ENCODE data around the gene NYNRIN.

NYNRIN gene

DNA sequence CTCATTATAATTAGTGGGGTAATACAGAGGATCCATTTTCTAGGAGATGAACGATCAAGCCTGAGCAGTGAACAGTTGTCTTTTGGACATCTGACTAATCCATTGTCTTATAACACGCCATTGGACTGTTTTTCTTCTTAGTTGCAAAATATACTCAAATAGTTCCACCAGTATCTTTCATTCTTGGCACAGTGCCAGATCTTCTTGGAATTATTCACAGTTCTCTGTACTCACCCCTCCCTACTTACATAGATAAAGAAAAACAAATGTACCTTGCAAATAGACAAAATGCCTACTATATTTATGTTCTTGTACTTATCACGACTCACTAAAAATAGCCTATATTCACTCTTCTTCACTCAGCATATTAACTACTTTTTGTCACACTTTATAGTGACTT lies 26.9 kb downstream of the NYNRIN start:
- TF ChIP-seq, protein P1, sequence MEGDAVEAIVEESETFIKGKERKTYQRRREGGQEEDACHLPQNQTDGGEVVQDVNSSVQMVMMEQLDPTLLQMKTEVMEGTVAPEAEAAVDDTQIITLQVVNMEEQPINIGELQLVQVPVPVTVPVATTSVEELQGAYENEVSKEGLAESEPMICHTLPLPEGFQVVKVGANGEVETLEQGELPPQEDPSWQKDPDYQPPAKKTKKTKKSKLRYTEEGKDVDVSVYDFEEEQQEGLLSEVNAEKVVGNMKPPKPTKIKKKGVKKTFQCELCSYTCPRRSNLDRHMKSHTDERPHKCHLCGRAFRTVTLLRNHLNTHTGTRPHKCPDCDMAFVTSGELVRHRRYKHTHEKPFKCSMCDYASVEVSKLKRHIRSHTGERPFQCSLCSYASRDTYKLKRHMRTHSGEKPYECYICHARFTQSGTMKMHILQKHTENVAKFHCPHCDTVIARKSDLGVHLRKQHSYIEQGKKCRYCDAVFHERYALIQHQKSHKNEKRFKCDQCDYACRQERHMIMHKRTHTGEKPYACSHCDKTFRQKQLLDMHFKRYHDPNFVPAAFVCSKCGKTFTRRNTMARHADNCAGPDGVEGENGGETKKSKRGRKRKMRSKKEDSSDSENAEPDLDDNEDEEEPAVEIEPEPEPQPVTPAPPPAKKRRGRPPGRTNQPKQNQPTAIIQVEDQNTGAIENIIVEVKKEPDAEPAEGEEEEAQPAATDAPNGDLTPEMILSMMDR (conservative IDR thresholded peaks at IDR 0.05; ENCODE audit: low read depth, low read length): no peak
- H3K4me3 ChIP-seq (ENCODE audit: low read length): no peak overlapping the region
- DNase-seq (ENCODE audit: low read depth): no peak

DNA sequence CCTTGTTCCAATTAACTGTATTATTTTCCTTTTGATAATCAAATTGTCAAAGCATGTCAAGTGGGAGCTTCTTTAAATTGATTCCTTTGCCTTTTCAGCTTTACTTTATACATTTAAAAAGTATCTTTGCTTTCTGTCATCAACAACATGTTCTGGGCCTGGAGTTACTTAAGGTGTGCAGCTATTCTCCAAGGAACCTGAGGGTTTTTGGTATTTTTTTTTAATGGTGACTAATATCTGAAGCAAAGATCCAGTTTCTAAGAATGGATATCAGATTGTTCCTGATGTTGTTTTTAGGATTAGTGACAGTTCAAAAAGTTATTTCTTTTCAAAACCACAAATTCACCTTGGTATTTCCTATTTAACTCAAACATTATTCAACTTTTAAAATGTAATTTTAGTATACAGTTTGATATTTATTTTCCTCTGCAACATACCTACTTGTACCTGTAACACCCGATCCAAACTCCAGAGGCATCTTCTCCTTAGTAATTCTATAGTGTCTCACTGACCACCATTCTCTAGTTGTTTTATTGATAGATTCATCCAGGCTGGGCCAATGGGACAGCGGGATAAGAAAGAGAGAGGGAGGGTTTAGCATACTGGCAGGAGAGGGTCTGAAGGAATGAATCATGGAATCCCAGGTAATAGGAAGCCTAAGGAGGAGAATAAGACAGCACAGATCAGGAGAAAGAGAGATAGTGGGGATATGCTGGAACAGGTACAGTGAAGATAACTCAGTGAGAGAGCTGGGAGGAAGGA lies 27.5 kb downstream of the NYNRIN start:
- TF ChIP-seq, protein P1 (conservative IDR thresholded peaks at IDR 0.05; ENCODE audit: low read depth, low read length): no peak

DNA sequence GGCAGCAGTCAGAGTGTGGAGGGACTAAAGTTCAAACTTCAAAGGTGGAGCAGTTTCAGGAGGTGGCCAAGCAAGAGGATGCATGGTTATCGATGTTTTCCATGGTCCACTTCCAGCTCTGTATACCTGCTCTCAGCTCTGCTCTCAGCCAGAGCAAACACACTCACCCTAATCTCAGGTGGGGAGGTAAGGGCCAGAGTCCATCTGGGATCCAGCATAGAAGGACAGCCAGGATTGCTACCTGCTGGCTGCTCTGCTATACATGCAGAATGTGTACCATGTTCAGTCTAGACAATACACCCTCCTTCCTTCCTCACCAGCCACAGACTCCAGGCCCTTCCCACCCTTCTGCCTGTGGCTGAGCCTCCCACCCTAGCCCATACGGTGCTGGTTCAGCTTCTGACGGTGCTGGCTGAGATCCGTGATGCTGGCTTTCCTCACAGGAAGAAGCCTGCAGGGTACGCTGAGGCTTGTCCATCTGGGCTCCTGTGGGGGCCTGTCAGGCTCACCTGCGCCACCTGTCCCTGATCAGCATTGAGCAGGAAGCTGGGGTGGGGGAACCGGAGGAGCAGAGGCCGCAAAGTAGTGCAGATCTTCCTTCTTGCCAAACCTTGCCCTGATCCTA lies 28.2 kb downstream of the NYNRIN start:
- TF ChIP-seq, protein P1 (conservative IDR thresholded peaks at IDR 0.05; ENCODE audit: low read depth, low read length): no peak
- no peak overlapping the region for H3K4me3 ChIP-seq (ENCODE audit: low read length)
- DNase-seq (ENCODE audit: low read depth): no peak

More for the DNA sequence above, 27.5 kb downstream of the NYNRIN start:
- no peak overlapping the region for H3K4me3 ChIP-seq (ENCODE audit: low read length)
- no peak for DNase-seq (ENCODE audit: low read depth)

DNA sequence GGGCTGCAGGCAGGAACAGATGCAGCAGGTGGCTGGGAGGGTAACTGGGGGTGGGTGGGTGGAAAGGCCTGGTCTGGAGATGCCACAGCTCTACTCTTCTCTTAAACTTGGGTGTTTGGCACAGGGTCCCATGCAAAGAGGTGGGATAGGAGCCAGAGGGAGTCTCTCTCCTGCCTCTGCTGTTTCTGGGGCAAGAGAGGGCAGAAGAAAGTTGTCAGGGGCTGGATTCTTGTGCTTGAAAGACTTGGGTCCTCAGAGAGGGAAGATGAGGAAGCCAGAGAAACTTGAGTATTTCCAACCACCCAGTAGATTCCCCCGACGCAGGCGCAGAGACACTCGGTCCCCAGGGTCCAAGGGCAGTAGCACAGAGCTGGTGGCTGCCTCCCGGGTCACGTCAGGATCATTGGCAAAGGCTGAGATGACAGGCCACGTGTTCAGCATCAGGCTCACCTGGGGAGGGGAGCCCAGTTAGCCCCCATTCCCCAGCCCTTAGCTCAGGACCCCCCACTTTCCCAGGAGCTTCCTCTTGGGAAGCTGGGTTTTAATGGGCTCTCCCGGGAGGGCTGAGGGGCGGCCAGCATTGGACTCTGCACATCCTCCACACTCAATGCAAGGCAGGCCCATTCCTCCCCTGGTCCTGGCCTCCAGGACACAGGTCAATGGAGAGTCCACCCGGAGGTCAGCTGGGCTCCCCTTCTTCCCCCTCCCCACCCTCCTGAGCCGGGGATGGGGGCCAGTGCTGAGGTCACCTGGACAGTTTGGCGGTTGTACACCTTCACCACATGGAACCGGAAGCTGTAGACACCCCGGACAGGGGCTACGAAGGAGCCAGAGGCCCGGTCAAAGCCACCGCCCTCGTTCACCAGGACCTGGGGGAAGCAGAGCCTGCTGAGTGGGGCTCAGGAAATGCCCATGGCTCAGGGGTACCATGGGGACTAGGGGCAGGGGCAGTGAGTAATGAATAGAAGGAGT lies 29.0 kb downstream of the NYNRIN start:
- TF ChIP-seq, protein P1 (conservative IDR thresholded peaks at IDR 0.05; ENCODE audit: low read depth, low read length): no peak
- DNase-seq (ENCODE audit: low read depth): no peak
- H3K4me3 ChIP-seq (ENCODE audit: low read length): no peak overlapping the region

DNA sequence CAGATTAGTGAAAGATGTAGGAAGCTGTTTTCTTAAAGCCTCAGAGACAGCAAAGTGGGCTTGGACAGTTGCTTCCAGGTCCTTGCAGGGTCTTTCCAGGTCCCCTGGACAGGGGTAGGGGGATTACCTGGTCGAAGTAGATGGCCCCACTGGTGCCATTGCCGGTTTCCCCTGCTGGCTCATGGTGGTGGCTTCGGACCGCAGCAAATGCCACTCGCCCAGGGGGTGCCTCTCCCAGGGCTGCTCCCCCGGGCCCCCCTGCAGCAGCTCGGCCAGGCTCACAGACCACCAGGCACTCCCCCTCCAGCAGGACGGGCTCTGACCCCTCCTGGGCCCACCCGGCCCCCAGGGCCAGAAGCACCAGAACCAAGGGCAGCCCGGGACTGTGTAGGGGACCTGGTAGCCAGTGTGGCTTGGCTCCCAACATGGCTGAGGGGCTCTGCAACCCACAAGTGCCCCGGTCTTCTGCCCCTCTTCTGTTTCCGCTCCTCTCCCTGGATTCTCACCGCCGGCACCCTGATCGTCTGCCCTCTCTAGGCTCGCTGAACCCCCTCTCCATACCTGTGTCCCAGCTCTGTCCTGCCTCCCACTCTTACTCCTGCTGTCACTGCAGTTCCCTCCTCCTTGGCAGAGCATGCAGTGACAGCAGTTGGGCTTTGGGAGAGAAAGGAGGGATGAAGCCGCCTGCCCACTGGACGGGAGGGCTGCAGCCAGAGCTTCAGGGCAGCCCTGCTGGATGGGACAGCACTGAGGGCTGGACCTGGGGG lies 30.0 kb downstream of the NYNRIN start:
- DNase-seq (ENCODE audit: low read depth): no peak
- TF ChIP-seq, protein P1 (conservative IDR thresholded peaks at IDR 0.05; ENCODE audit: low read depth, low read length): no peak
- no peak overlapping the region for H3K4me3 ChIP-seq (ENCODE audit: low read length)

DNA sequence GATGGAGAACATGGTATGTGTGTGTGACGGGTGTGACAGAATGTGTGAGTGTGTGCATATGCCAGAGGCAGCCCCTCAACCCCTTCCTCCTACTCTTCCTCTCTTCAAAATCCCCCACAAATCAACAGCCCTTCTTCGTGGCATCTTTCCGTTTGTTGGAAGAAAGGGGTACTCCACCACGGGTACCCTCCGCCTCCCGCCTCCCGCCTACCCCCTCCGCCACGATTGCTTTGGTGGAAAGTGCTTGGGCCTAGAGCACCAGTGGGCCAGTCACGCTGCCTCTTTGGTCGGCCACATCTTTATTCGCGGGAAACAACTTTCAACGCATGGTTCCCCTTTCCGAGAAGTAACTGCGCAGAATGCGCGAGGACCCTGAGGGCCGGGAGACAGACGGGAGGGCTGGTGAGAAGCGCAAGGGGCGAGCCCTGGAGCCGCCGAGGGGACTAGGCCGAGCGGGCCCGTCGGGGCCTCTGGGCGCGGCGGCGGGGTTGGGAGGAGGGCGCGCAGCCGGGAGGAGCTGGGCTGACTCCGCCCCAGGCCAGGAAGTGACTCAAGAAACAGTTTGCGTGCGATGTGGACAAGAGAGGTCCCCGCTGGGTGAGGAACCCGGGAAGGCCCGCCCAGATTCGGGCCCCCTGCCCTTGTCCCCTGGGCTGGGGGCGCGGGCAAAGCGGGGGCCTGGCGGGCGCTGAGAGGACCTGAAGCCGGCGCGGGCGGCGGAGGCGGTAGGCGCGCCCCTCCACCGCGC lies 30.8 kb downstream of the NYNRIN start, which contains the start of the genes CBLN3 and KHNYN:
Gene CBLN3 (minus strand): TSS at position 274 of the 748 bp plus-strand sequence. CDS start 614 bp downstream, outside the sequence.
Gene KHNYN (plus strand): TSS at position 560 of the 748 bp plus-strand sequence. CDS start 777 bp downstream, outside the sequence.
- H3K4me3 ChIP-seq (ENCODE audit: low read length): peak within 1 kb of the TSS; percentile 80
- TF ChIP-seq, protein P1 (conservative IDR thresholded peaks at IDR 0.05; ENCODE audit: low read depth, low read length): no peak
- DNase-seq (ENCODE audit: low read depth): peak; percentile 62

Data from retinal pigment epithelial cell (primary cell).